SU-DHL-6 (cell line): ENCODE measurements around the gene TRMO.

Experiments
- EZH2phosphoT487 ChIP-seq: fragments of 200-600 bp; sonication (generic), shearing (Covaris generic); conservative IDR thresholded peaks from 2 replicates; pipeline ENCODE4 v1.6.1; 2018; ENCODE audit warnings: mild to moderate bottlenecking, antibody characterized with exemption, low read length, moderate library complexity, mixed read lengths
- TF ChIP-seq, protein P1 (sequence below): fragments of 200-600 bp; sonication (generic); IDR thresholded peaks from one replicate; pipeline ENCODE4 v1.5.1; 2017; ENCODE audit warnings: antibody characterized with exemption, mild to moderate bottlenecking, low read length, moderate library complexity; ENCODE audit not compliant: insufficient read depth, poor library complexity, severe bottlenecking

DNA sequence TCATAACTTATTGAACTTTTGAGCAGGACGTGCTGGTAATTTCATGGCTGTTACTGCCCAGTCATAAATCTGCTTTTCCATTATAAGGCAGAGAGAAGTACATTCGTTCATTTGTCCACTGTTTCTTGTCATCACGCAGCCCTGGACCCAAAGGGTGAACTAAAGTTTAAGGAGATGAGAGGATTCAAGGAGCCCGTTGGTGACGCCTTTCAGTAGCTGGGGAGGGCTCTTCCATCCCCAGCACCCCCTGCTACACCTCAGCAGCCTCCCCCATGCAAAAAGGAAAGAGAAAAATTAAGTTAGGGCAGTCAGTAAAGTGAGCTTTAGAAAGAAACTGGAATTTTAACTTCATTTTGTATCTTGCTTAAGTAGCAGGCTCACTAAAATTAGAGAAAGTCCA, 66.4 kb downstream of the TRMO start:
- TF ChIP-seq, protein P1, sequence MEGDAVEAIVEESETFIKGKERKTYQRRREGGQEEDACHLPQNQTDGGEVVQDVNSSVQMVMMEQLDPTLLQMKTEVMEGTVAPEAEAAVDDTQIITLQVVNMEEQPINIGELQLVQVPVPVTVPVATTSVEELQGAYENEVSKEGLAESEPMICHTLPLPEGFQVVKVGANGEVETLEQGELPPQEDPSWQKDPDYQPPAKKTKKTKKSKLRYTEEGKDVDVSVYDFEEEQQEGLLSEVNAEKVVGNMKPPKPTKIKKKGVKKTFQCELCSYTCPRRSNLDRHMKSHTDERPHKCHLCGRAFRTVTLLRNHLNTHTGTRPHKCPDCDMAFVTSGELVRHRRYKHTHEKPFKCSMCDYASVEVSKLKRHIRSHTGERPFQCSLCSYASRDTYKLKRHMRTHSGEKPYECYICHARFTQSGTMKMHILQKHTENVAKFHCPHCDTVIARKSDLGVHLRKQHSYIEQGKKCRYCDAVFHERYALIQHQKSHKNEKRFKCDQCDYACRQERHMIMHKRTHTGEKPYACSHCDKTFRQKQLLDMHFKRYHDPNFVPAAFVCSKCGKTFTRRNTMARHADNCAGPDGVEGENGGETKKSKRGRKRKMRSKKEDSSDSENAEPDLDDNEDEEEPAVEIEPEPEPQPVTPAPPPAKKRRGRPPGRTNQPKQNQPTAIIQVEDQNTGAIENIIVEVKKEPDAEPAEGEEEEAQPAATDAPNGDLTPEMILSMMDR = no peak
- TF ChIP-seq EZH2phosphoT487 = no peak
